OCI-LY7 (cell line): ENCODE results near the gene KRT3. TPM values are rescaled to one million over a fixed set of nuclear protein-coding genes. Genes with fewer than 3 reads are reported as not detected.

Source experiments
- BruUV-seq: library from RNA; stranded (reverse); fragments of 400-500 nt; replicated peaks from 2 replicates; lab custom pipeline; 2021; lab: Mats Ljungman, UMichigan
- CTCF ChIA-PET: fragments of 300-600 bp; sonication (Branson Sonifier 250); formaldehyde crosslinking; loops from one replicate; lab custom pipeline; 2022; ENCODE audit warnings: antibody characterized with exemption; ENCODE audit not compliant: unreplicated experiment; lab: Charles Lee
- POLR2A ChIA-PET: fragments of 300-600 bp; sonication (Branson Sonifier 250); formaldehyde crosslinking; loops from one replicate; lab custom pipeline; 2022; ENCODE audit warnings: antibody characterized with exemption; lab: Charles Lee
- DNase-seq: peaks from one replicate; pipeline ENCODE4 v3.0.0-alpha.2; 2015; ENCODE audit warnings: low spot score
- H2AFZ ChIP-seq: fragments of 200-600 bp; sonication (generic), shearing (Covaris generic); 2 replicates; pipeline ENCODE4 v1.6.1; 2014; ENCODE audit warnings: mild to moderate bottlenecking, antibody characterized with exemption, low read length, moderate library complexity
- H3K27ac ChIP-seq: fragments of 200-600 bp; sonication (generic); 2 replicates; pipeline ENCODE4 v1.5.1; 2014; ENCODE audit warnings: mixed run types, low read depth, mild to moderate bottlenecking, moderate library complexity, low read length, inconsistent platforms; ENCODE audit not compliant: poor library complexity, severe bottlenecking
- H3K36me3 ChIP-seq: fragments of 200-600 bp; sonication (generic); 2 replicates; pipeline ENCODE4 v1.6.1; 2014; ENCODE audit warnings: mild to moderate bottlenecking, antibody characterized with exemption, low read length, moderate library complexity, mixed read lengths; ENCODE audit not compliant: insufficient read depth
- H3K4me1 ChIP-seq: fragments of 200-600 bp; sonication (generic); 2 replicates; pipeline ENCODE4 v1.5.1; 2014; ENCODE audit warnings: mild to moderate bottlenecking, low read length; ENCODE audit not compliant: insufficient read depth, poor library complexity, severe bottlenecking
- H3K4me2 ChIP-seq: fragments of 200-600 bp; sonication (generic); 2 replicates; pipeline ENCODE4 v1.6.1; 2014; ENCODE audit warnings: mild to moderate bottlenecking, low read length
- H3K4me3 ChIP-seq: fragments of 200-600 bp; sonication (generic); 2 replicates; pipeline ENCODE4 v1.5.1; 2014; ENCODE audit warnings: mild to moderate bottlenecking, low read depth, low read length; ENCODE audit not compliant: poor library complexity, severe bottlenecking
- H3K79me2 ChIP-seq: fragments of 200-600 bp; sonication (generic); 2 replicates; pipeline ENCODE4 v1.6.1; 2016; ENCODE audit warnings: low read depth, mild to moderate bottlenecking, low read length, moderate library complexity, mixed read lengths; ENCODE audit not compliant: insufficient read depth
- H3K9me2 ChIP-seq: fragments of 200-600 bp; sonication (generic); 2 replicates; pipeline ENCODE4 v1.6.1; 2016; ENCODE audit warnings: mild to moderate bottlenecking, low read length, mixed read lengths; ENCODE audit not compliant: insufficient read depth
- H3K9me3 ChIP-seq: fragments of 200-600 bp; sonication (generic); 2 replicates; pipeline ENCODE4 v1.6.1; 2014; ENCODE audit warnings: mild to moderate bottlenecking, mixed run types, low read length, mixed read lengths
- H4K20me1 ChIP-seq: fragments of 200-600 bp; sonication (generic); 2 replicates; pipeline ENCODE4 v1.6.1; 2014; ENCODE audit warnings: mild to moderate bottlenecking, antibody characterized with exemption, low read length, moderate library complexity, mixed read lengths; ENCODE audit not compliant: insufficient read depth
- CTCF ChIP-seq: fragments of 200-600 bp; sonication (generic); conservative IDR thresholded peaks from 2 replicates; pipeline ENCODE4 v1.5.1; 2014; ENCODE audit warnings: mild to moderate bottlenecking, antibody characterized with exemption, low read length, moderate library complexity, mixed read lengths
- EZH2phosphoT487 ChIP-seq: fragments of 200-600 bp; sonication (generic); IDR thresholded peaks from 2 replicates; pipeline ENCODE4 v1.6.1; 2018; ENCODE audit warnings: low read depth, borderline replicate concordance, mild to moderate bottlenecking, mixed run types, antibody characterized with exemption, low read length, moderate library complexity, mixed read lengths
- intact Hi-C: fragments of 100-400 bp; cut with micrococcal nuclease; formaldehyde crosslinking; loops from one replicate; pipeline ENCODE4 v1.10.0; 2022; ENCODE audit not compliant: unreplicated experiment
- small RNA-seq: library from RNA; depleted of rRNA; stranded (forward); fragments of <200 nt; gene quantifications from one replicate; pipeline ENCODE3, GENCODE V24; 2014
- total RNA-seq, 2 experiments: library from RNA; depleted of rRNA in 1 of 2; stranded (reverse); fragments of >200 nt in 1 of 2; shearing (Covaris generic) in 1 of 2; gene quantifications; 2 replicates each; pipeline ENCODE4 v1.2.3, GENCODE V29; 2014 to 2022

Gene KRT3
- total RNA-seq, 2 experiments from 2014 or later, result not detected

- Histone ChIP-seq H3K9me2 (no peaks in the 10 kb centered on the region), H3K4me1 (no peaks in the 10 kb centered on the region), H3K79me2 (no peaks in the 10 kb centered on the region), H2AFZ (no peak overlapping the region), H3K4me3 (no peak overlapping the region), H3K9me3 (no peaks in the 10 kb centered on the region), H3K27ac (no peak overlapping the region), H4K20me1 (no peaks in the 10 kb centered on the region), H3K36me3 (no peaks in the 10 kb centered on the region), H3K4me2 (no peak overlapping the region)
- ChIA-PET POLR2A (no interaction called here), CTCF (no interaction called here)
- TF ChIP-seq EZH2phosphoT487, result no peak
- no peak for TF ChIP-seq CTCF
- no peak for DNase-seq
- no TSS peak for BruUV-seq
- intact Hi-C loops, result no loop called here
Observed at GRCh38 chr12:52740584-52740983, 55.3 kb downstream of the KRT3 start.

GRCh38 chr12:52739963-52740362 lies 56.0 kb downstream of the KRT3 start:
- DNase-seq, result no peak
- BruUV-seq, result no TSS peak

More at GRCh38 chr12:52739963-52740362, 56.0 kb downstream of the KRT3 start:
- H3K27ac ChIP-seq, result no peak overlapping the region
- intact Hi-C loops, result no loop called here
- TF ChIP-seq EZH2phosphoT487 (no peak), CTCF (no peak)
- CTCF ChIA-PET, result no interaction called here
- H2AFZ ChIP-seq, result no peak overlapping the region
- no peaks in the 10 kb centered on the region for H3K9me3 ChIP-seq
- no peaks in the 10 kb centered on the region for H4K20me1 ChIP-seq
- H3K79me2 ChIP-seq, result no peaks in the 10 kb centered on the region
- H3K4me3 ChIP-seq, result no peak overlapping the region
- H3K4me2 ChIP-seq, result no peak overlapping the region
- POLR2A ChIA-PET, result interaction anchor here (0.6 kb wide), 1 partner anchor 1764 kb away, joined by 3 read pairs; no protein-coding TSS in a partner anchor
- no peaks in the 10 kb centered on the region for H3K9me2 ChIP-seq
- H3K36me3 ChIP-seq, result no peaks in the 10 kb centered on the region
- H3K4me1 ChIP-seq, result no peaks in the 10 kb centered on the region

Small RNA genes lying within 50 kb of the gene (small RNA-seq; reads per million reads assigned to genes)
- gene AC107016.2, result not detected

Other genes with a start within 250 kb of the KRT3 start
- not detected in 2 replicates for gene KRT71, start 243.0 kb downstream of the KRT3 start, total RNA-seq (2014; rRNA removed; shearing (Covaris generic))
- not detected in 2 replicates for gene KRT71, start 243.0 kb downstream of the KRT3 start, total RNA-seq (2022)
- gene KRT74, start 222.3 kb downstream of the KRT3 start, total RNA-seq (2014; rRNA removed; shearing (Covaris generic)), result not detected in 2 replicates
- gene KRT74, start 222.3 kb downstream of the KRT3 start, total RNA-seq (2022), result not detected in 2 replicates
- not detected in 2 replicates for gene KRT72, start 194.7 kb downstream of the KRT3 start, total RNA-seq (2014; rRNA removed; shearing (Covaris generic))
- not detected in 2 replicates for gene KRT72, start 194.7 kb downstream of the KRT3 start, total RNA-seq (2022)
- gene KRT73, start 177.6 kb downstream of the KRT3 start, total RNA-seq (2014; rRNA removed; shearing (Covaris generic)), result not detected in 2 replicates
- not detected in 2 replicates for gene KRT73, start 177.6 kb downstream of the KRT3 start, total RNA-seq (2022)
- not detected in 2 replicates for gene KRT2, start 143.9 kb downstream of the KRT3 start, total RNA-seq (2014; rRNA removed; shearing (Covaris generic))
- not detected in 2 replicates for gene KRT2, start 143.9 kb downstream of the KRT3 start, total RNA-seq (2022)
- gene KRT1, start 115.7 kb downstream of the KRT3 start, total RNA-seq (2014; rRNA removed; shearing (Covaris generic)), result not detected in 2 replicates
- not detected in 2 replicates for gene KRT1, start 115.7 kb downstream of the KRT3 start, total RNA-seq (2022)
- not detected in 2 replicates for gene KRT77, start 92.6 kb downstream of the KRT3 start, total RNA-seq (2014; rRNA removed; shearing (Covaris generic))
- gene KRT77, start 92.6 kb downstream of the KRT3 start, total RNA-seq (2022), result not detected in 2 replicates
- not detected in 2 replicates for gene KRT76, start 18.8 kb downstream of the KRT3 start, total RNA-seq (2014; rRNA removed; shearing (Covaris generic))
- not detected in 2 replicates for gene KRT76, start 18.8 kb downstream of the KRT3 start, total RNA-seq (2022)
- gene KRT4, start 18.0 kb upstream of the KRT3 start, total RNA-seq (2014; rRNA removed; shearing (Covaris generic)), result not detected in 2 replicates
- gene KRT4, start 18.0 kb upstream of the KRT3 start, total RNA-seq (2022), result not detected in 2 replicates
- gene KRT79, start 38.2 kb upstream of the KRT3 start, total RNA-seq (2014; rRNA removed; shearing (Covaris generic)), result not detected in 2 replicates
- not detected in 2 replicates for gene KRT79, start 38.2 kb upstream of the KRT3 start, total RNA-seq (2022)
- gene KRT78, start 52.9 kb upstream of the KRT3 start, total RNA-seq (2014; rRNA removed; shearing (Covaris generic)), result not detected in 2 replicates
- not detected in 2 replicates for gene KRT78, start 52.9 kb upstream of the KRT3 start, total RNA-seq (2022)
- gene KRT8, start 109.0 kb upstream of the KRT3 start, total RNA-seq (2014; rRNA removed; shearing (Covaris generic)), result 0.16 TPM in 1 of 2 replicates, not detected in the other
- 0.89 TPM in 2 replicates for gene KRT8, start 109.0 kb upstream of the KRT3 start, total RNA-seq (2022)
- gene KRT18, start 153.0 kb upstream of the KRT3 start, total RNA-seq (2014; rRNA removed; shearing (Covaris generic)), result not detected in 2 replicates
- not detected in 2 replicates for gene KRT18, start 153.0 kb upstream of the KRT3 start, total RNA-seq (2022)
- 645 and 872 TPM in 2 replicates for gene EIF4B, start 210.3 kb upstream of the KRT3 start, total RNA-seq (2014; rRNA removed; shearing (Covaris generic))
- 745 and 898 TPM in 2 replicates for gene EIF4B, start 210.3 kb upstream of the KRT3 start, total RNA-seq (2022)